HCT116 (cell line): ENCODE measurements around the gene SEPTIN8. TPM values are rescaled to one million over a fixed set of nuclear protein-coding genes. Genes with fewer than 3 reads are reported as not detected.

Source experiments
- ATAC-seq: fragments of 200-7000 bp; cut with Tn5 transposase; 2 replicates; pipeline ENCODE4 v1.9.1; 2020; ENCODE audit warnings: mild to moderate bottlenecking, moderate library complexity
- BruUV-seq: library from RNA; stranded (reverse); fragments of 400-500 nt; replicated peaks from 2 replicates; lab custom pipeline; 2021; lab: Mats Ljungman, UMichigan
- CTCF ChIA-PET: fragments of 300-600 bp; sonication (Branson Sonifier 250); formaldehyde crosslinking; loops from one replicate; lab custom pipeline; 2021; ENCODE audit warnings: antibody characterized with exemption; lab: Charles Lee
- POLR2A ChIA-PET: fragments of 300-600, 350-600 bp; sonication (Branson Sonifier 250); formaldehyde crosslinking; loops from one replicate; lab custom pipeline; 2021; ENCODE audit warnings: antibody characterized with exemption; lab: Charles Lee
- RAD21 ChIA-PET, 2 experiments: fragments of 300-600 bp; sonication (Branson Sonifier 250); formaldehyde crosslinking; loops; one replicate each; lab custom pipeline; 2023; ENCODE audit warnings: low total read pairs in 2 of 2; ENCODE audit not compliant: uncharacterized antibody in 2 of 2, unreplicated experiment in 2 of 2, low non-redundant PET in 1 of 2; lab: Charles Lee
- DNase-seq: peaks from one replicate; pipeline ENCODE4 v3.0.0-alpha.2; 2010; ENCODE audit warnings: low read depth, low spot score
- H2AFZ ChIP-seq: fragments of 200-600 bp; shearing (Covaris generic), sonication (generic); 2 replicates; pipeline ENCODE4 v1.6.1; 2017; ENCODE audit warnings: low read depth, mixed run types, mixed read lengths, antibody characterized with exemption, low read length; ENCODE audit not compliant: poor library complexity, severe bottlenecking
- H3K27ac ChIP-seq: 2 replicates; pipeline ENCODE4 v1.5.1; 2012; ENCODE audit warnings: low read depth, low read length
- H3K27me3 ChIP-seq: fragments of 200-600 bp; sonication (generic); 2 replicates; pipeline ENCODE4 v1.6.1; 2016; ENCODE audit warnings: mixed run types, low read length, mixed read lengths; ENCODE audit not compliant: insufficient read depth
- H3K36me3 ChIP-seq, 2 experiments: fragments of 200-500 bp in 1 of 2; fragments of 200-600 bp in 1 of 2; sonication (Bioruptor generic) in 1 of 2; sonication (generic) in 1 of 2; 2 replicates each; pipeline versions ENCODE4 v1.5.1 to v1.6.1; 2014 to 2016; ENCODE audit warnings: low read length in 2 of 2, inconsistent platforms in 1 of 2, mixed read lengths in 1 of 2, mixed run types in 1 of 2; ENCODE audit not compliant: insufficient read depth in 2 of 2, control insufficient read depth in 1 of 2
- H3K4me1 ChIP-seq, 2 experiments: fragments of 200-600 bp in 1 of 2; sonication (generic) in 1 of 2; 2 replicates each; pipeline versions ENCODE4 v1.5.1 to v1.6.1; 2012 to 2017; ENCODE audit warnings: low read length in 2 of 2, inconsistent platforms in 1 of 2, mild to moderate bottlenecking in 1 of 2, mixed read lengths in 1 of 2, mixed run types in 1 of 2, moderate library complexity in 1 of 2; ENCODE audit not compliant: insufficient read depth in 2 of 2, control insufficient read depth in 1 of 2
- H3K4me2 ChIP-seq: fragments of 200-600 bp; sonication (generic); 2 replicates; pipeline ENCODE4 v1.6.1; 2017; ENCODE audit warnings: mixed run types, low read length, mixed read lengths
- H3K4me3 ChIP-seq, 2 experiments: fragments of 200-600 bp in 1 of 2; sonication (generic) in 1 of 2; replicated peaks in 1 of 2; 2 replicates each; pipeline ENCODE4 v1.5.1; 2011 to 2016; ENCODE audit warnings: low read length in 2 of 2, control low read depth in 1 of 2, low read depth in 1 of 2, mild to moderate bottlenecking in 1 of 2, mixed read lengths in 1 of 2, mixed run types in 1 of 2
- H3K79me2 ChIP-seq: fragments of 200-600 bp; sonication (generic); 2 replicates; pipeline ENCODE4 v1.6.1; 2017; ENCODE audit warnings: mild to moderate bottlenecking, mixed run types, low read length, moderate library complexity, mixed read lengths; ENCODE audit not compliant: insufficient read depth
- H3K9ac ChIP-seq: fragments of 200-600 bp; sonication (generic); 2 replicates; pipeline ENCODE4 v1.6.1; 2016; ENCODE audit warnings: low read length, mixed read lengths
- H3K9me2 ChIP-seq: fragments of 200-600 bp; sonication (generic), shearing (Covaris generic); 2 replicates; pipeline ENCODE4 v1.6.1; 2017; ENCODE audit warnings: mixed run types, mild to moderate bottlenecking, moderate library complexity; ENCODE audit not compliant: insufficient read depth
- H3K9me3 ChIP-seq, 2 experiments: fragments of 200-500 bp in 1 of 2; fragments of 200-600 bp in 1 of 2; sonication (Bioruptor generic) in 1 of 2; sonication (generic) in 1 of 2; 2 replicates each; pipeline ENCODE4 v1.6.1; 2014 to 2017; ENCODE audit warnings: low read length in 2 of 2, mixed read lengths in 2 of 2, inconsistent platforms in 1 of 2, low read depth in 1 of 2, mild to moderate bottlenecking in 1 of 2, mixed run types in 1 of 2, moderate library complexity in 1 of 2; ENCODE audit not compliant: control insufficient read depth in 1 of 2, insufficient read depth in 1 of 2
- H4K20me1 ChIP-seq: fragments of 200-600 bp; sonication (generic), shearing (Covaris generic); 2 replicates; pipeline ENCODE4 v1.6.1; 2017; ENCODE audit warnings: mixed run types, mild to moderate bottlenecking, moderate library complexity; ENCODE audit not compliant: insufficient read depth
- CBX3 ChIP-seq: IDR thresholded peaks from 2 replicates; pipeline ENCODE4 v1.6.1; 2012; ENCODE audit warnings: low read depth
- CEBPB ChIP-seq: IDR thresholded peaks from 2 replicates; pipeline ENCODE4 v1.6.1; 2012; ENCODE audit warnings: low read depth
- EZH2phosphoT487 ChIP-seq: fragments of 200-600 bp; IDR thresholded peaks from 2 replicates; pipeline ENCODE4 v1.6.1; 2018; ENCODE audit warnings: antibody characterized with exemption, borderline replicate concordance
- FOSL1 ChIP-seq: IDR thresholded peaks from 2 replicates; pipeline ENCODE4 v1.6.1; 2012; ENCODE audit warnings: low read depth
- POLR2A ChIP-seq: IDR thresholded peaks from 2 replicates; pipeline ENCODE4 v1.7.0; 2011; ENCODE audit warnings: borderline replicate concordance; ENCODE audit not compliant: insufficient read depth, insufficient read length; ENCODE audit errors: extremely low read depth
- POLR2AphosphoS5 ChIP-seq: IDR thresholded peaks from 2 replicates; pipeline ENCODE4 v1.6.1; 2011; ENCODE audit warnings: mild to moderate bottlenecking, low read depth, low read length, moderate library complexity
- RAD21 ChIP-seq: IDR thresholded peaks from 2 replicates; pipeline ENCODE4 v1.6.1; 2012; ENCODE audit warnings: low read depth, mild to moderate bottlenecking
- SIN3A ChIP-seq: IDR thresholded peaks from 2 replicates; pipeline ENCODE4 v1.6.1; 2012; ENCODE audit warnings: low read depth
- TCF7L2 ChIP-seq: IDR thresholded peaks from 2 replicates; pipeline ENCODE4 v1.7.0; 2011; ENCODE audit warnings: borderline replicate concordance, inconsistent platforms; ENCODE audit not compliant: insufficient read depth, insufficient read length; ENCODE audit errors: extremely low read depth
- ZFX ChIP-seq: fragments of 450-650 bp; IDR thresholded peaks from 2 replicates; pipeline ENCODE4 v1.6.1; 2017
- ZNF274 ChIP-seq: fragments of 200-500 bp; sonication (Bioruptor generic); IDR thresholded peaks from 2 replicates; pipeline ENCODE4 v1.6.1; 2014; ENCODE audit warnings: mild to moderate bottlenecking, low read depth, low read length, inconsistent platforms
- intact Hi-C: fragments of 100-400 bp; cut with micrococcal nuclease; formaldehyde crosslinking; loops from 2 replicates; pipeline ENCODE4 v1.10.0; 2022
- total RNA-seq: library from RNA; stranded (reverse); gene quantifications from one replicate; pipeline ENCODE4 v1.2.1, GENCODE V29; 2021; ENCODE audit not compliant: unreplicated experiment
- TF ChIP-seq, protein P1 (sequence below), 3 experiments: fragments of 200-600 bp in 1 of 3; sonication (generic) in 1 of 3; IDR thresholded peaks in 2 of 3; conservative IDR thresholded peaks in 1 of 3; 2 replicates each; pipeline ENCODE4 v1.5.1; 2012 to 2017; ENCODE audit warnings: low read depth in 2 of 3, low read length in 2 of 3, antibody characterized with exemption in 1 of 3, borderline replicate concordance in 1 of 3, control low read depth in 1 of 3, mild to moderate bottlenecking in 1 of 3, mixed read lengths in 1 of 3, mixed run types in 1 of 3, moderate library complexity in 1 of 3; ENCODE audit not compliant: insufficient read depth in 1 of 3
- TF ChIP-seq, protein P2 (sequence below): IDR thresholded peaks from 2 replicates; pipeline ENCODE4 v1.6.1; 2012; ENCODE audit warnings: low read depth

Gene SEPTIN8
- total RNA-seq, 1 experiment from 2014 or later, result 34.6 TPM

DNA sequence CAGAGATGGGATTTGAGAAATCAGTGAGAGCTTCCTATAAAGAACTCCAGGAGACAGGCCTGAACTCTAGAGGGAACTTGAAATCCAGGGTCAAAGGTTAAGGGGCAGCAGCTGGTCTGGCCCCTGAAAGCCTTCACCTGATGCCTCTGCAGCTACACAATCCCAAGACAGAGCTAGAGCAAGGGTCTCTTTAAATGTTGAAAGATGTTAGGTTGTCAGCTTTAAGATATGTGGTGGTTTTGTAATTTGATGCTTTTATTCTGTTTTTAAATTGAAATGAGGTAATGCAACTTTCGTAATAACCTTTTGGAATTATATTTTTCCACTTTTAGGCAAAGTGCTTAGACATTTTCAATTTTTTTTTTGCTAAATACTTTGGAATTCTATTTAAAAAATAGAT lies 38.4 kb upstream of the SEPTIN8 start:
- intact Hi-C loops, result no loop called here
- Histone ChIP-seq H3K79me2 (no peaks in the 10 kb centered on the region), H3K4me3 (no peak overlapping the region), H3K9me3 (no peaks in the 10 kb centered on the region), H3K4me2 (no peak overlapping the region), H3K9me2 (no peaks in the 10 kb centered on the region), H2AFZ (no peak overlapping the region), H3K9ac (no peak overlapping the region), H4K20me1 (no peaks in the 10 kb centered on the region), H3K27me3 (no peaks in the 10 kb centered on the region), H3K4me1 (peaks cover 0 to 14% of the 10 kb centered on the region in 2 experiments; a peak in 3 of 4 replicates), H3K36me3 (no peaks in the 10 kb centered on the region), H3K27ac (no peak overlapping the region)
- DNase-seq, result no peak
- POLR2A ChIA-PET, result interaction anchor here (0.6 kb wide), 1 partner anchor 17 kb away, joined by 3 read pairs; no protein-coding TSS in a partner anchor
- no peak for TF ChIP-seq TCF7L2
- no peak for TF ChIP-seq ZFX
- TF ChIP-seq, protein P1, sequence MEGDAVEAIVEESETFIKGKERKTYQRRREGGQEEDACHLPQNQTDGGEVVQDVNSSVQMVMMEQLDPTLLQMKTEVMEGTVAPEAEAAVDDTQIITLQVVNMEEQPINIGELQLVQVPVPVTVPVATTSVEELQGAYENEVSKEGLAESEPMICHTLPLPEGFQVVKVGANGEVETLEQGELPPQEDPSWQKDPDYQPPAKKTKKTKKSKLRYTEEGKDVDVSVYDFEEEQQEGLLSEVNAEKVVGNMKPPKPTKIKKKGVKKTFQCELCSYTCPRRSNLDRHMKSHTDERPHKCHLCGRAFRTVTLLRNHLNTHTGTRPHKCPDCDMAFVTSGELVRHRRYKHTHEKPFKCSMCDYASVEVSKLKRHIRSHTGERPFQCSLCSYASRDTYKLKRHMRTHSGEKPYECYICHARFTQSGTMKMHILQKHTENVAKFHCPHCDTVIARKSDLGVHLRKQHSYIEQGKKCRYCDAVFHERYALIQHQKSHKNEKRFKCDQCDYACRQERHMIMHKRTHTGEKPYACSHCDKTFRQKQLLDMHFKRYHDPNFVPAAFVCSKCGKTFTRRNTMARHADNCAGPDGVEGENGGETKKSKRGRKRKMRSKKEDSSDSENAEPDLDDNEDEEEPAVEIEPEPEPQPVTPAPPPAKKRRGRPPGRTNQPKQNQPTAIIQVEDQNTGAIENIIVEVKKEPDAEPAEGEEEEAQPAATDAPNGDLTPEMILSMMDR (IDR thresholded peaks at IDR 0.05 in 2 of 3, conservative IDR thresholded peaks at IDR 0.05 in 1 of 3; ENCODE audit: borderline replicate concordance in 1 of 3, insufficient read depth in 1 of 3, low read depth in 2 of 3, low read length in 2 of 3), result no peak
- no peak for TF ChIP-seq CBX3
- TF ChIP-seq RAD21, result no peak
- TF ChIP-seq, protein P2, sequence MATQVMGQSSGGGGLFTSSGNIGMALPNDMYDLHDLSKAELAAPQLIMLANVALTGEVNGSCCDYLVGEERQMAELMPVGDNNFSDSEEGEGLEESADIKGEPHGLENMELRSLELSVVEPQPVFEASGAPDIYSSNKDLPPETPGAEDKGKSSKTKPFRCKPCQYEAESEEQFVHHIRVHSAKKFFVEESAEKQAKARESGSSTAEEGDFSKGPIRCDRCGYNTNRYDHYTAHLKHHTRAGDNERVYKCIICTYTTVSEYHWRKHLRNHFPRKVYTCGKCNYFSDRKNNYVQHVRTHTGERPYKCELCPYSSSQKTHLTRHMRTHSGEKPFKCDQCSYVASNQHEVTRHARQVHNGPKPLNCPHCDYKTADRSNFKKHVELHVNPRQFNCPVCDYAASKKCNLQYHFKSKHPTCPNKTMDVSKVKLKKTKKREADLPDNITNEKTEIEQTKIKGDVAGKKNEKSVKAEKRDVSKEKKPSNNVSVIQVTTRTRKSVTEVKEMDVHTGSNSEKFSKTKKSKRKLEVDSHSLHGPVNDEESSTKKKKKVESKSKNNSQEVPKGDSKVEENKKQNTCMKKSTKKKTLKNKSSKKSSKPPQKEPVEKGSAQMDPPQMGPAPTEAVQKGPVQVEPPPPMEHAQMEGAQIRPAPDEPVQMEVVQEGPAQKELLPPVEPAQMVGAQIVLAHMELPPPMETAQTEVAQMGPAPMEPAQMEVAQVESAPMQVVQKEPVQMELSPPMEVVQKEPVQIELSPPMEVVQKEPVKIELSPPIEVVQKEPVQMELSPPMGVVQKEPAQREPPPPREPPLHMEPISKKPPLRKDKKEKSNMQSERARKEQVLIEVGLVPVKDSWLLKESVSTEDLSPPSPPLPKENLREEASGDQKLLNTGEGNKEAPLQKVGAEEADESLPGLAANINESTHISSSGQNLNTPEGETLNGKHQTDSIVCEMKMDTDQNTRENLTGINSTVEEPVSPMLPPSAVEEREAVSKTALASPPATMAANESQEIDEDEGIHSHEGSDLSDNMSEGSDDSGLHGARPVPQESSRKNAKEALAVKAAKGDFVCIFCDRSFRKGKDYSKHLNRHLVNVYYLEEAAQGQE, result no peak
- TF ChIP-seq CEBPB, result no peak
- no peak for TF ChIP-seq POLR2AphosphoS5
- TF ChIP-seq EZH2phosphoT487, result no peak
- no peak for TF ChIP-seq SIN3A
- no peak for TF ChIP-seq POLR2A
- no peak for TF ChIP-seq ZNF274
- no peak for TF ChIP-seq FOSL1
- CTCF ChIA-PET, result interaction anchor here (1.0 to 1.5 kb wide), 3 partner anchors 8 to 289 kb away, joined by 3 to 6 read pairs (median 4); no protein-coding TSS in a partner anchor
- RAD21 ChIA-PET, result no interaction called here
- no TSS peak for BruUV-seq
- no peak for ATAC-seq
